HepG2 (cell line): ENCODE data around the gene PDPK1. TPM values are rescaled to one million over a fixed set of nuclear protein-coding genes. Genes with fewer than 3 reads are reported as not detected.

Experiments used
- CEBPB ChIP-seq: IDR thresholded peaks from 2 replicates; pipeline ENCODE4 v1.6.1; 2011; ENCODE audit warnings: low read depth, low read length, improper control_type of control experiment, borderline replicate concordance
- E2F5 ChIP-seq: sonication (generic); formaldehyde crosslinking; conservative IDR thresholded peaks from 2 replicates; pipeline ENCODE4 v1.4.0; 2020; ENCODE audit warnings: missing genetic modification reagents
- SRSF4 ChIP-seq: fragments of 200-400 bp; formaldehyde crosslinking; IDR thresholded peaks from one replicate; pipeline ENCODE4 v1.6.1; 2018; ENCODE audit warnings: mild to moderate bottlenecking, low read depth, low read length, moderate library complexity; ENCODE audit not compliant: poor library complexity, severe bottlenecking
- TCF7 ChIP-seq: sonication (generic); IDR thresholded peaks from 2 replicates; pipeline ENCODE4 v1.6.1; 2016; ENCODE audit warnings: antibody characterized with exemption, low read depth
- TMF1 ChIP-seq: sonication (generic); formaldehyde crosslinking; IDR thresholded peaks from 2 replicates; pipeline ENCODE4 v1.8.1; 2022; ENCODE audit warnings: low read depth, missing genetic modification reagents
- TOPORS ChIP-seq: sonication (generic); formaldehyde crosslinking; IDR thresholded peaks from 2 replicates; pipeline ENCODE4 v1.8.0; 2023; ENCODE audit warnings: mild to moderate bottlenecking, missing genetic modification reagents
- XRCC5 ChIP-seq: fragments of 200-400 bp; formaldehyde crosslinking; optimal IDR thresholded peaks from 2 replicates; pipeline ENCODE3; 2017; ENCODE audit warnings: mild to moderate bottlenecking, low read length
- ZBTB3 ChIP-seq: sonication (generic); formaldehyde crosslinking; IDR thresholded peaks from 2 replicates; pipeline ENCODE4 v1.4.0; 2020; ENCODE audit warnings: low read depth, mild to moderate bottlenecking, moderate library complexity, missing genetic modification reagents, borderline replicate concordance
- ZFP36L2 ChIP-seq: sonication (generic); formaldehyde crosslinking; IDR thresholded peaks from 2 replicates; pipeline ENCODE4 v1.4.0; 2020; ENCODE audit warnings: missing genetic modification reagents
- ZNF17 ChIP-seq: sonication (generic); formaldehyde crosslinking; IDR thresholded peaks from 2 replicates; pipeline ENCODE4 v1.5.0; 2020; ENCODE audit warnings: mild to moderate bottlenecking, missing genetic modification reagents
- ZNF550 ChIP-seq: sonication (generic); formaldehyde crosslinking; IDR thresholded peaks from 2 replicates; pipeline ENCODE4 v1.4.0; 2020; ENCODE audit warnings: mild to moderate bottlenecking, missing genetic modification reagents, borderline replicate concordance
- ZNF740 ChIP-seq: sonication (generic); formaldehyde crosslinking; IDR thresholded peaks from 2 replicates; pipeline ENCODE4 v1.4.0; 2020; ENCODE audit warnings: missing genetic modification reagents
- polyA plus RNA-seq, 8 experiments: library from polyadenylated mRNA; depleted of rRNA in 3 of 8; stranded (reverse) in 7 of 8; unstranded in 1 of 8; fragments of >200 nt; fragmentation: Illumina TruSeq in 4 of 8; extraction: Trizol in 4 of 8; gene quantifications; 2 replicates each; pipeline versions ENCODE4 v1.2.1 to v1.2.3, GENCODE V29; 2011 to 2016; ENCODE audit warnings: low read depth in 4 of 8, missing spikeins in 1 of 8, mixed read lengths in 1 of 8; ENCODE audit not compliant: insufficient read depth in 1 of 8
- total RNA-seq, 5 experiments: library from RNA; depleted of rRNA; stranded (reverse); fragments of >200 nt; fragmentation: Illumina TruSeq; extraction: Trizol; gene quantifications; 2 replicates each; pipeline ENCODE4 v1.2.3, GENCODE V29; 2016; ENCODE audit warnings: low read depth in 1 of 5
- TF ChIP-seq, protein P1 (sequence below), 2 experiments: fragments of 450-650 bp in 1 of 2; sonication (generic) in 1 of 2; formaldehyde crosslinking in 1 of 2; IDR thresholded peaks; 2 replicates each; pipeline versions ENCODE4 v1.6.1 to v1.8.0; 2016 to 2022; ENCODE audit warnings: antibody characterized with exemption in 1 of 2, mild to moderate bottlenecking in 1 of 2, missing genetic modification reagents in 1 of 2

The PDPK1 gene
- total and polyA plus RNA-seq, 2 of the 13 experiments (the other 11 are each of a cell fraction or from before 2014, with no cell fraction given) = 59.6 to 129 TPM

DNA sequence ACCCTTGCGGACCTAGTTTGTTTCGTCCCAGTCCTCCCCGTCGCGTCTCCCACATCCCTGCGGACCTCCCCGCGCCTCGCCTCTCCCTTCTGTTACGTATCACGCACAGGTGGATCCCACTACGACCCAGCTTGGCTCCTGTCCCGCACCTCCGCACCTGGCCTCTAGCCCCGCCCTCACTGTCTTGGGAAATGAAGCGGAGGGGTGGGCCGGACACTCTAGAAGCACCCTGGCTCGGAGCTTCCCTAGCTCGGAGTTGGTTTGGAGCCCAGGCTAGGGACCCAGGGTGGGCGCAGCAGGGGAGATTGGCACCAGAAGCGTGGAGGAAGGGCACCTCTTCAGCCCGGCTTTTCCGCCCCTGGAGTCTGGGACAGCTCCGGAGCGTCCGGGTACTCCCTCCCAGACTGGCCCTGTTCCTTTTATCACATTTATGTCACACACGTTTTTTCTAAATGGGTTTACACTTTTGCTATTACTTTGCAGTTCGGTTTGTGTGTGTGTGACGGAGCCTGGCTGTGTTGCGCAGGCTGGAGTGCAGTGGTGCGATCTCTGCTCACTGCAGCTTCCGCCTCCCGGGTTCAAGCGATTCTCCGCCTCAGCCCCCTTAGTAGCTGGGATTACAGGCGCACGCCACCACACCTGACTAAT lies 5.2 kb upstream of the PDPK1 start (continued):
- TF ChIP-seq XRCC5 (peak; percentile 38), TMF1 (CRISPR knock-in tag) (no peak), ZNF740 (no peak), ZNF550 (CRISPR knock-in tag) (no peak), E2F5 (CRISPR knock-in tag) (no peak), ZNF17 (CRISPR knock-in tag) (no peak), TCF7 (no peak), SRSF4 (no peak), ZFP36L2 (CRISPR knock-in tag) (no peak), ZBTB3 (CRISPR knock-in tag) (no peak), CEBPB (no peak), TOPORS (CRISPR knock-in tag) (no peak)
- TF ChIP-seq, protein P1, sequence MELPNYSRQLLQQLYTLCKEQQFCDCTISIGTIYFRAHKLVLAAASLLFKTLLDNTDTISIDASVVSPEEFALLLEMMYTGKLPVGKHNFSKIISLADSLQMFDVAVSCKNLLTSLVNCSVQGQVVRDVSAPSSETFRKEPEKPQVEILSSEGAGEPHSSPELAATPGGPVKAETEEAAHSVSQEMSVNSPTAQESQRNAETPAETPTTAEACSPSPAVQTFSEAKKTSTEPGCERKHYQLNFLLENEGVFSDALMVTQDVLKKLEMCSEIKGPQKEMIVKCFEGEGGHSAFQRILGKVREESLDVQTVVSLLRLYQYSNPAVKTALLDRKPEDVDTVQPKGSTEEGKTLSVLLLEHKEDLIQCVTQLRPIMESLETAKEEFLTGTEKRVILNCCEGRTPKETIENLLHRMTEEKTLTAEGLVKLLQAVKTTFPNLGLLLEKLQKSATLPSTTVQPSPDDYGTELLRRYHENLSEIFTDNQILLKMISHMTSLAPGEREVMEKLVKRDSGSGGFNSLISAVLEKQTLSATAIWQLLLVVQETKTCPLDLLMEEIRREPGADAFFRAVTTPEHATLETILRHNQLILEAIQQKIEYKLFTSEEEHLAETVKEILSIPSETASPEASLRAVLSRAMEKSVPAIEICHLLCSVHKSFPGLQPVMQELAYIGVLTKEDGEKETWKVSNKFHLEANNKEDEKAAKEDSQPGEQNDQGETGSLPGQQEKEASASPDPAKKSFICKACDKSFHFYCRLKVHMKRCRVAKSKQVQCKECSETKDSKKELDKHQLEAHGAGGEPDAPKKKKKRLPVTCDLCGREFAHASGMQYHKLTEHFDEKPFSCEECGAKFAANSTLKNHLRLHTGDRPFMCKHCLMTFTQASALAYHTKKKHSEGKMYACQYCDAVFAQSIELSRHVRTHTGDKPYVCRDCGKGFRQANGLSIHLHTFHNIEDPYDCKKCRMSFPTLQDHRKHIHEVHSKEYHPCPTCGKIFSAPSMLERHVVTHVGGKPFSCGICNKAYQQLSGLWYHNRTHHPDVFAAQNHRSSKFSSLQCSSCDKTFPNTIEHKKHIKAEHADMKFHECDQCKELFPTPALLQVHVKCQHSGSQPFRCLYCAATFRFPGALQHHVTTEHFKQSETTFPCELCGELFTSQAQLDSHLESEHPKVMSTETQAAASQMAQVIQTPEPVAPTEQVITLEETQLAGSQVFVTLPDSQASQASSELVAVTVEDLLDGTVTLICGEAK (IDR thresholded peaks at IDR 0.05) = no peak
- TF ChIP-seq, protein P1 (CRISPR knock-in tag; IDR thresholded peaks at IDR 0.05) = no peak; the same call in 1 of the 2 replicates
